Astrocyte (in vitro differentiated cells and primary cell): Measurements from ENCODE around the gene EPB41L3. TPM values are rescaled to one million over a fixed set of nuclear protein-coding genes. Genes with fewer than 3 reads are reported as not detected.

Experiments used
- DNase-seq: peaks from one replicate; pipeline ENCODE4 v3.0.0-alpha.2; 2010; ENCODE audit warnings: low read depth
- FAIRE-seq: peaks from 2 replicates; lab custom pipeline; 2011; peaks lifted over from hg19 to GRCh38; lab: Jason Lieb, UNC
- H2AFZ ChIP-seq: 2 replicates; pipeline ENCODE4 v1.6.0; 2012; ENCODE audit warnings: low read depth, low read length, inconsistent platforms
- H3K27ac ChIP-seq: 2 replicates; pipeline ENCODE4 v1.5.1; 2011; ENCODE audit warnings: low read depth, low read length, inconsistent platforms
- H3K27me3 ChIP-seq: 2 replicates; pipeline ENCODE4 v1.6.0; 2011; ENCODE audit warnings: low read length, inconsistent platforms; ENCODE audit not compliant: insufficient read depth
- H3K36me3 ChIP-seq: 2 replicates; pipeline ENCODE4 v1.5.1; 2011; ENCODE audit warnings: low read length, inconsistent platforms; ENCODE audit not compliant: insufficient read depth
- H3K4me1 ChIP-seq: 2 replicates; pipeline ENCODE4 v1.5.1; 2011; ENCODE audit warnings: low read length, inconsistent platforms; ENCODE audit not compliant: insufficient read depth
- H3K4me2 ChIP-seq: 2 replicates; pipeline ENCODE4 v1.6.0; 2012; ENCODE audit warnings: low read length, inconsistent platforms
- H3K4me3 ChIP-seq: 2 replicates; pipeline ENCODE4 v1.5.1; 2011; ENCODE audit warnings: low read depth, mild to moderate bottlenecking, low read length, inconsistent platforms; ENCODE audit not compliant: insufficient read depth
- H3K79me2 ChIP-seq: 2 replicates; pipeline ENCODE4 v1.6.0; 2012; ENCODE audit warnings: mild to moderate bottlenecking, low read length, inconsistent platforms; ENCODE audit not compliant: insufficient read depth
- H3K9ac ChIP-seq: 2 replicates; pipeline ENCODE4 v1.6.0; 2012; ENCODE audit warnings: mild to moderate bottlenecking, low read length, inconsistent platforms
- H3K9me3 ChIP-seq: 2 replicates; pipeline ENCODE4 v1.5.1; 2012; ENCODE audit warnings: low read depth, mild to moderate bottlenecking, low read length, inconsistent platforms; ENCODE audit not compliant: insufficient read depth
- H4K20me1 ChIP-seq: 2 replicates; pipeline ENCODE4 v1.6.0; 2012; ENCODE audit warnings: low read length, inconsistent platforms; ENCODE audit not compliant: insufficient read depth
- H3K27ac Mint-ChIP-seq: one replicate; pipeline ENCODE4 v1.8.0; 2021; ENCODE audit warnings: mild to moderate bottlenecking, mixed read lengths; ENCODE audit not compliant: unreplicated experiment
- H3K27me3 Mint-ChIP-seq: one replicate; pipeline ENCODE4 v1.8.0; 2021; ENCODE audit warnings: low read depth, mixed read lengths; ENCODE audit not compliant: unreplicated experiment
- H3K36me3 Mint-ChIP-seq: one replicate; pipeline ENCODE4 v1.8.0; 2021; ENCODE audit warnings: low read depth, mixed read lengths; ENCODE audit not compliant: unreplicated experiment
- H3K4me1 Mint-ChIP-seq: one replicate; pipeline ENCODE4 v1.8.0; 2021; ENCODE audit warnings: low read depth, mixed read lengths; ENCODE audit not compliant: unreplicated experiment
- H3K4me3 Mint-ChIP-seq: one replicate; pipeline ENCODE4 v1.8.0; 2021; ENCODE audit warnings: mild to moderate bottlenecking, moderate library complexity, mixed read lengths; ENCODE audit not compliant: unreplicated experiment
- H3K9me3 Mint-ChIP-seq: one replicate; pipeline ENCODE4 v1.8.0; 2021; ENCODE audit warnings: mild to moderate bottlenecking, mixed read lengths; ENCODE audit not compliant: unreplicated experiment
- CTCF ChIP-seq: IDR thresholded peaks from 2 replicates; pipeline ENCODE4 v1.5.1; 2011; ENCODE audit warnings: low read depth, mild to moderate bottlenecking, inconsistent platforms, low read length, moderate library complexity; ENCODE audit not compliant: insufficient read depth
- EZH2 ChIP-seq: IDR thresholded peaks from 2 replicates; pipeline ENCODE4 v1.6.1; 2012; ENCODE audit warnings: mild to moderate bottlenecking, low read length, inconsistent platforms; ENCODE audit not compliant: insufficient read depth
- total RNA-seq: library from RNA; stranded (reverse); gene quantifications from 2 replicates; pipeline ENCODE4 v1.2.1, GENCODE V29; 2021

The EPB41L3 gene
- total RNA-seq, 1 donor from 2014 or later, result 97.0 TPM

- Histone ChIP-seq H3K9ac (no peak overlapping the region), H3K4me1 (no peaks in the 10 kb centered on the region), H2AFZ (no peak overlapping the region), H3K4me2 (no peak overlapping the region), H3K79me2 (peaks cover 55% of the 10 kb centered on the region), H3K36me3 (no peaks in the 10 kb centered on the region), H3K9me3 (no peaks in the 10 kb centered on the region), H3K4me3 (no peak overlapping the region), H4K20me1 (peaks cover 10% of the 10 kb centered on the region), H3K27ac (no peak overlapping the region), H3K27me3 (no peaks in the 10 kb centered on the region)
- Mint-ChIP-seq H3K36me3 (peaks cover 4% of the 10 kb centered on the region), H3K4me1 (peaks cover 30% of the 10 kb centered on the region), H3K27ac (no peak overlapping the region), H3K9me3 (no peaks in the 10 kb centered on the region), H3K27me3 (no peaks in the 10 kb centered on the region), H3K4me3 (no peak overlapping the region)
- DNase-seq (no peak), FAIRE-seq (no peak)
- TF ChIP-seq EZH2 (no peak), CTCF (no peak)
These were observed 5.9 kb downstream of the EPB41L3 start for GRCh38 chr18:5537860-5538259.

- H3K4me1 Mint-ChIP-seq, result peaks cover 26% of the 10 kb centered on the region
- H3K27me3 Mint-ChIP-seq, result no peaks in the 10 kb centered on the region
- H3K36me3 Mint-ChIP-seq, result peaks cover 6% of the 10 kb centered on the region
- Histone ChIP-seq H3K27me3 (no peaks in the 10 kb centered on the region), H3K4me3 (no peak overlapping the region), H3K9me3 (no peaks in the 10 kb centered on the region), H3K4me2 (no peak overlapping the region), H2AFZ (no peak overlapping the region), H3K4me1 (no peaks in the 10 kb centered on the region), H4K20me1 (peaks cover 17% of the 10 kb centered on the region), H3K36me3 (no peaks in the 10 kb centered on the region), H3K79me2 (peaks cover 62% of the 10 kb centered on the region), H3K27ac (no peak overlapping the region), H3K9ac (no peak overlapping the region)
- FAIRE-seq (no peak), DNase-seq (no peak)
- TF ChIP-seq CTCF, result no peak
- TF ChIP-seq EZH2, result no peak
- H3K9me3 Mint-ChIP-seq, result no peaks in the 10 kb centered on the region
- peak overlapping the region; percentile 22 for H3K27ac Mint-ChIP-seq
- no peak overlapping the region for H3K4me3 Mint-ChIP-seq
These were observed 9.0 kb downstream of the EPB41L3 start for GRCh38 chr18:5534845-5535244.

DNA sequence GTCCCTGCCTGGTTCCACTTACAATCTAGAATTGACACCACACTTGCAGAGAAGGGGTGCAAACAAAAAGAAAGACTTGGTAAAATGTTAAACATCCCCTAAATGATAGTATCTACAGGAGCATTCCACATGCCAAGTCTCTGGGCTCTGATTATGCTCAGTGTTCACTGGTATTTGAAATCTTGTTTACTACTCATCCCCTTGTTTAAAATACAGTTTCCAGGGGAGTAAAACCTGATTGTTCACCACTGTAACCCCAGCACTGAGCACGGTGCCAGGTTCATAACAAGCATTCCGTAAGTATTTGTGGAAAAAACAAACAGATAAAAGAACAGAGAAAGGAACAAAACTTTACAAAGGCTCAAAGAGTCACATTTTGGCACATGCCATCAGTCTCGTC, 11.7 kb downstream of the EPB41L3 start:
- TF ChIP-seq EZH2 (no peak), CTCF (no peak)
- no peak overlapping the region for H3K9ac ChIP-seq
- H3K9me3 ChIP-seq, result no peaks in the 10 kb centered on the region
- H4K20me1 ChIP-seq, result peaks cover 10% of the 10 kb centered on the region
- H3K4me3 ChIP-seq, result no peak overlapping the region
- H2AFZ ChIP-seq, result no peak overlapping the region
- Mint-ChIP-seq H3K4me1 (peaks cover 27% of the 10 kb centered on the region), H3K4me3 (no peak overlapping the region), H3K27ac (no peak overlapping the region), H3K27me3 (no peaks in the 10 kb centered on the region), H3K36me3 (peaks cover 6% of the 10 kb centered on the region), H3K9me3 (no peaks in the 10 kb centered on the region)
- FAIRE-seq, result no peak
- DNase-seq, result no peak
- H3K79me2 ChIP-seq, result peaks cover 59% of the 10 kb centered on the region
- no peak overlapping the region for H3K27ac ChIP-seq
- no peaks in the 10 kb centered on the region for H3K27me3 ChIP-seq
- H3K36me3 ChIP-seq, result no peaks in the 10 kb centered on the region
- peaks cover 4% of the 10 kb centered on the region for H3K4me1 ChIP-seq
- no peak overlapping the region for H3K4me2 ChIP-seq
